Activated CD4-positive, alpha-beta T cell treated with anti-CD3 and anti-CD28 coated beads for 24 hours (primary cell): Measurements from ENCODE around the gene FGFR4.

Experiments used
- DNase-seq, 2 donors: peaks; one replicate each; pipeline ENCODE4 v3.0.0-alpha.2; 2020; ENCODE audit warnings: low read depth in 2 of 2

FGFR4 gene

DNA sequence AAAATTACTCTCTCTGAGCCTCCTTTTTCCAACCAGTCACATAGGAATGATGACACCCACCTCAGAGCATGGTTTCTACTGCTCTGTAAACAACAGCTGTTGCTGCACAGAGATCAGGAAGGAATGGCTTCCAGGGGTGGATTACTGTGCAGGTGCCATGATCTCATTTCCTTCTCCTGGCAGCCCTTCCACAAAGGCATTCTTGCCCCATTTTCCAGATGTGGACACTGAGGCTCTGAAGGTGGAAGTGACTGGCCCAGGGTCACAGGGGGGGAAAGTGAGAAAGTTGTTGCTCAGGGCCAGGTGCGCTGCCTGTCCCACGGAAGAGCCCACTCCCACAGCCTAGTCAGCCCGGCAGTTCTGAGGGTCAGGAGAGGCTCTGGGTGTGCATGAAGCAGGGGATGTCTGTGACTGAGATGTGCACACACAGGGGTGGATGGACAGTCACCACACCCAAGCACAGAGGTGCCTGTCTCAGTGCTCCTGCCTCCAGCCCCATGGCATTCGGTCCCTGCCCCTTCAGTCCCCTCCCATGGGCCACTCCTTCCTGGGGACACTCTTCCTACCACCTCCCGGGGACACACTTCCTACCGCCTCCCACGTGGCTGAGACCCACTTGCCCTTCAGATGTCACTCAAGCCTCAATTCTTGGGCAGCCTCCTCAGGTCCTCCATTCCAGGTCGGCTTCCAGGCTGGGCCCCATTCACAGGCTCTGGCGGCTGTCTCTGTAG is 17.0 kb downstream of the FGFR4 start:
- no peak for DNase-seq

DNA sequence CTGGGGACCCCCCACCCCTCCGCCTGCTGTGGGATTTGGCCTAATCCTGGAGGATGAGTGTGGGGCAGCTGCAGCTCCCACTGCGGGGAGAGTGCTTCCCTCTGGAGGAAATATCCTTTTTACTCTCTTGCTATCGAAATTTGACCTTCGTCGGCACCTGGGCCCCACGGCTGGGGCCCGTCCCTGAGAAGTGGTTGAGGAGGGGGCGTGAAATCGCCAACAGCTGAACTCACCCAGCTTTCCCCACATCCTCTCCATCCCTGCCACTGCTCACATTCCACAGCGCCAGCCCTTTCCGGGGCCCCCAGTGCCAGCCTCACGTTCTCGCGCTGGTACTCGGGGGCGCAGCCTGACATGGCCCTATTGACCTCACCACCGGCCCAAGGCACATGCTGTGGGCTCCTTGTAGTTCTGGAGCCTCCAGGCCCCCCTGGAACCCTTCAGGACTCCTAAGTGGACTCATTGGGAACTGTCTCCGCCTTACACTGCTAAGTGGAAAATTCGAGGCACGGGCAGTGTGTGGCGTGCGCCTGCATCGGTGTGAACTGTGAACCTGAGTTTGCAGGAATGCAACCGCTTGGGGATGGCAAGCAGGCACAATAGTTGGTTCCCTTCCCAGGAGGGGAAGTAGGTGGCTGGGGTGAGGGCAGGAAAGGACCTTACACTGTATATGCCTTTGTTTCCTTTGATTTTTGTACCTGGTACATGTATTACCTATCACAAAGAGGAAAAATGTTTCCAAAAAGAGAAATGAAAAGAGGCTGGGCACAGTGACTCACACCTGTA is 19.2 kb downstream of the FGFR4 start:
- no peak for DNase-seq

DNA sequence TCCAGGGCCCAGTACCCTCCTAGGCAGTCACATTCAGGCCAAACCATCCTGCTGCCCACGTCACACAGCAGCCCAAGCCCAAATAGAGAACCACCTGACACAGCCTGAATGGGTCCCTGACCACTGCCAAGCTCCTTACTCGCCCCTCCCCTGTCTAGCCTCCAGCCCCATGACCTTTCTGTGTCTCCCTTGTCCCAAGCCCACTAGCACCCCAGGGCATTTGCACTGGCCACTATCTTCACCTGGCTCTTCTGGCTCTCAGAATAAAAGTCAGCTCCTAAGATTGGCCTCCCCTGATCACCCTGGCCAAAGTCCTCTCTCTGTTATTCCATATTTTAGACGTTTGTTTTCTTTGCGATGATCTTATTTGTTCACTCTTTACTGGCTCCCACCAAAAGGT is 20.4 kb downstream of the FGFR4 start:
- DNase-seq, result no peak

DNA sequence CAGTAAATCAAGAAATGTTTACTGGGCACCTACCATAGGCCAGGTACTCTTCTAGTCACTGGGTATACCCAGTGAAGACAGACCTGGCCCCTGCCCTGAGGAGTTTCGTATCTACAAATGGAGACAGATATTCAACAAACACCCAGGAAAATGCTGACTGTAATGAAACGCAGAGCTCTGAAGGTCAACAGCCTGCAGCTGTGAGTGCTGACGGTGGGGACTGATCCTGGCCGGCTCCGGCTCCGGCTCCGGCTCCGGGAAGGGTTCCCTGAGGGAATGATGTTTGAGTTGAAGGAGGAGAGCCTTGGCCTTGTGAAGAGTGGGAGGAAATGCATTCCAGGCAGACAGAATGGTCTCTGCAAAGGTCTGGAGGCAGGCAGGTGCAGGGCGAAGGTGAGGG is 23.1 kb downstream of the FGFR4 start:
- no peak for DNase-seq

DNA sequence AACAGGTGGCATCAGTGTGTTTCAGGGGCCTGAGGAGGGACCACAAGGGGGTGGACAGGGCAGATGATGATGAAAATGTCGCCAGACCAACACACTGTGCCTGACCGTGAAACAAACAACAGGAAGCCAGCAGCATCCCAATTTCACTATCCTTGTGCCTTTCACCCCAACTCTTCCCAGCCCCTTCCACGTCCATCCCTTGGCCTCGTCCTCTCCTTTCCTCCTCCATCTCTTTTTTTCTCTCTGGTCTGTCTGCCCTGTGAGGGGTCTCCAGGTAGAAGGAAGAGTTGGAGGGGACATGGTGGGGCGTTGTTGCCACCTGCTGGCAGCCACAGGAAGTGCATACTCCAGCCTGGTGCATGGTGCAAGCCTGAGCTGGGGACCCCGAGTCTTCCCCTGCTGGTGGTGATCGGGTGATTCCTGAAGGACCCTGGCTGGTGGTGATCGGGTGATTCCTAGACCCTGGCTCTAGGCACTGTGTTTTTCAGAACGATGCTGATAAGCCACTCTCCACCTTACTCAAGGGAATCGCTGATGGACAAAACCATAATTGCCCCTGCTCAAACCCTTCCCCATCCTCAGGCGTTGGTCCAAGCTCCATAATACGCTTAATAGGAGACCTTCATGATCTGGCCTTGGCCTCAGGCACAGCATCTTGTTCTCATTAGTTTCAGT is 25.1 kb downstream of the FGFR4 start:
- peak; percentile 42 to 51 for DNase-seq

DNA sequence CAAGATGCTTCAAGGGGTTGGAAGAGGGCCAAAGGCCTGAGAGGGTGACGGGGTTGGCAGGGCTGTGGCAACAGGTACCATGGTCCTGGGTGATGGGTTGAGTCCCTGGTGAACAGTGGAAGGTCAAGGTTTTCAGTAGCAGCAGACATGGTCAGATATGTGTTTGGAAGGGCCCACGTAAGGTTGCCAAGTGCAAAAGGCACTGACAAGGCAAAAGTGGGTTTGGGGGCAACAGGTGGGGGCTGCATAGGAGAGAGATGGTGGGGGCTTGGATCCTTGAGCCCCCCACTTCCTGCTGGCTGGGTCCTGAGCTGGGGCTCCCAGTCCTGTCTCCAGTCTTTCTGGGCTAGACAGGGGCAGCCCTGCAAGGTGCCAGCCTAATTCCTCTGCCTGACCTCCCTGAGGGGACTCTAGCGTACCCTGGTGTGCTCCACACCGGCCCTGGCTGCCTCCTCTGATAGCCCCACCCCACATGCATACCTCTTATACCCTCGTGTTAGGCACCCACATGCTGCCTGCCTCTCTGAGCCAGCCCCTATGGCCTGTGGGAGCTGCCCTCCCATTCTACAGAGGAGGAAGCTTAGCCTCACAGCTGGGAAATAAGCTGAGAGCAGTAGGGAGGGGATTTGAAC is 26.0 kb downstream of the FGFR4 start:
- DNase-seq, result no peak

DNA sequence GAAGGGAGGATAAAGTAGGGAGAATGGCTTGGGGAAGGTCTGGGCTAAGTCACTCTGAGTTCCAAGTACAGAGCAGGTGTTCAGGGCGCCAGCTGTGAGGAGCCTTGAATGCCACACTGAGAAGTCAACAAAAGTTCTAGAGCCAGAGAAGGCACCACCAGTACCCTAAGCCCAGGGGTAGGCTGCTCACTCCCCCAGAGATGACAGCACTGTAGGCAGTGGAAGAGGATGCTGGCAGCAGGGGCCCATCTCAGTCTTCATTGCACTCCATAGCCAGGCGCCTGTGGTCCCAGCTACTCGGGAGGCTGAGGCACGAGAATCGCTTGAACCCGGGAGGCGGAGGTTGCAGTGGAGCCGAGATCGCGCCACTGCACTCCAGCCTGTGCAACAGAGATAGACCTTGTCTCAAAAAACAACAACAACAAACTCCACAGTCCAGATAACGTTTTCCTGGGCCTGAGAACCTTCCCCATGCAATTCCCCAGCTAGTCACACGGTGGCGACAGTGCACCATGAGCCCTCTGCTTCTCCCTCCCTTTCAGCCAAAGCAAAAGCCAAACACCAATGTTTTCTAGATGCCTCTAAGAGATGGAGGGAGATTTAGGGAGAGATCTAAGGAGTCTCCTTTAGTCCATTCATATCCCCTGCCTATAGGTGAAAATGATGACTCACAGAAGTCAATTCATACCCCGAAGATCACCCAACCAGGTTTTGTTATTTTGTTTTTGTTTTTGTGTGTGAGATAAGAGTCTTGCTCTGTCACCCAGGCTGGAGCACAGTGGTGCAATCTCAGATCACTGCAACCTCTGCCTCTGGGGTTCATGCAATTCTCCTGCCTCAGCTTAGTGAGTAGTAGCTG is 27.1 kb downstream of the FGFR4 start:
- DNase-seq, result peak; percentile 63 to 66

DNA sequence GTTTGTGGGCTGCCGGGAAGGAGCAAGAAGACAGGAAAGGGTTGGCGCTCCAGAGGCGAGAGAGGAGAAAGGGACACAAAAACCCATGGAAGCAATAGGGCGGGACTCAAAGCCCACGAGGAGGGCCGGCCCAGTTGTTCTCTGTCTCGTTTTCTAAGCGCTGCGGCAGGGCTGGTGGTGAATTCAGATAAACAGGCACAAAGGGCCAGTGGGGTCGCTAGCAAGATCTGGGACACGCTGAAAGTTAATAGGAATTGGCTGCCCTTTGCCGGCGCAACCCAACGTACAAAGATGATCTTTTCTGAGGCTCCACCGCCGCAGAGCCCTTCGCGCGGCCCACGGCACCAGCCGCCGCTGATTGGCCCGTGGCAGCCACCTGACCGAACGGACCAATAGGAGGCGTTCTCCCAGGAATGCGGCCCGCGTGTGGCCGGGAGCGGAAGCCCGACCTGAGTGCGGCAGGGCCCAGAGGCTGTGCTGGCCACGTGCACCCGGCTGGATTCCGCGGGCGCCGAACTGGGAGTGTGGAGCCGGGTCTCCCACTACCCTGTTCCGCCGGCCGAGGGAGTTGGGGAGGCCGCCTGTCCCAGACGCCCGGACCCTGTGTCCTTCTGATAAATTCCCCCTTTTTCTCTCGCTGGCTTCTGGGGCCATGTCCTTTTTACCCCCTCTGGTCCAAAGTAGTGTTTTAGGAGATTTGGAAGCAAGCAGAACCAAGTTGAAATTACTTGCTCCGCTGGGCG is 30.1 kb downstream of the FGFR4 start:
- peak; percentile 66 to 82 for DNase-seq

DNA sequence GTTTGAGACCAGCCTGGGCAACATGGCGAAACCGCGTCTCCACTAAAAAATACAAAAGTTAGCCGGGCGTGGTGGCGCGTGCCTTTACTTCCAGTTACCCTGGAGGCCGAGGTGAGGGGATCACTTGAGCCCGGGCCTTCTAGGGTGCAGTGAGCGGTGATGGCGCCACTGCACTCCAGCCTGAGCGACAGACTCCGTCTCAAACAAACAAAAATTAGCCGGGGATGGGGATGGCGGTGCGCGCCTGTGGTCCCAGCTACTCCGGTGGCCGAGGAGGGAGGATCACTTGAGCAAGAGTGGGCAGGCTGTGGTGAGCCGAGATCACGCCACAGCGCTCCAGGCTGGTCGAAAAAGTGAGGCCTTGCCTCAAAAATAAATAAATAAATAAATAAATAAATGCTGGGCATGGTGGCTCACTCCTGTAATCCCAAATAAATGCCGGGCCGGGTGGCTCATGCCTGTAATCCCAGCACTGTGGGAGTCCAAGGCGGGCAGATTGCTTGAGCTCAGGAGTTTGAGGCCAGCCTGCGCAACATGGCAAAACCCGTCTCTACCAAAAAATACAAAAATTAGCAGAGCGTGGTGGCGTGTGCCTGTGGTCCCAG is 30.8 kb downstream of the FGFR4 start:
- no peak for DNase-seq

DNA sequence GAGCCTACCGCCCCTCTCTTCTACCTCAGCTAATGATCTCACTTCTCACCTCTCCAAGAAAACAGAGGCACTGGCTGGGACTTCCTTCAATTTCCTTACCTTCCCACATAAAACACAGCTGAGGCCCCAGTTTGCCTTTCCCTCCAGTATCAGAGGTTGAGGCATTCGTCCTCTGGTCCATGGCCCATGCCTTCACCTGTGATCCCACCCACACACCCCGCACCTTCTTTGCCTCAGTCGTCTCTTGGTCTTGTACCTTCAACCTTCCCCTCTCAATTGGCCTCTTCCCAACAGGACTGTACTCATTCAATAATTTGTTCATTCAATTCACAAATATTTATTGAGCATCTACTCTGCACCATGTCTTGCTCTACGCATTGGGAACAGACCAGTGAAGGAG is 35.9 kb downstream of the FGFR4 start:
- no peak for DNase-seq

DNA sequence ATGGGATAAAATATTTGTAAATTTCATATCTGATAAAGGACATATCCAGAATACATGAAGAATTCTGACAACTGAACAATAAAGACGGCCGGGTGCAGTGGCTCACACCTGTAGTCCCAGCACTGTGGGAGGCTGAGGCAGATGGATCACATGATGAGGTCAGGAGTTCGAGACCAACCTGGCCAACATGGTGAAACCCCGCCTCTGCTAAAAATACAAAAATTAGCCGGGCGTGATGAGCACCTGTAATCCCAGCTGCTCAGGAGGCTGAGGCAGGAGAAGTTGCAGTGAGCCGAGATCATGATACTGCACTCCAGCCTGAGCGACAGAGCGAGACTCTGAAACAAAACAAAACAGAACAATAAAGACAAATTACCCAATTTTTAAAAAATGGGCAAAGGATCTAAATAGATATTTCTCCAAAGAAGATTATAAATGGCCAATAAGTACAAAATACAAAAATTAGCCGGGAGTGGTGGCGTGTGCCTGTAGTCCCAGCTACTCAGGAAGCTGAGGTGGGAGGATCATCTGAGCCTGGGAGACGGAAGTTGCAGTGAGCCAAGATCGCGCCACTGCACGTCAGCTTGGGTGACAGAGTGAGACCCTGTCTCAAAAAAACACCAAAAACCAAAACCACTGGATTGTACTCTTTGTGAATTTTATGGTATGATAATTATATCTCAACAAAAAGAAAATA is 37.2 kb downstream of the FGFR4 start:
- DNase-seq, result no peak

DNA sequence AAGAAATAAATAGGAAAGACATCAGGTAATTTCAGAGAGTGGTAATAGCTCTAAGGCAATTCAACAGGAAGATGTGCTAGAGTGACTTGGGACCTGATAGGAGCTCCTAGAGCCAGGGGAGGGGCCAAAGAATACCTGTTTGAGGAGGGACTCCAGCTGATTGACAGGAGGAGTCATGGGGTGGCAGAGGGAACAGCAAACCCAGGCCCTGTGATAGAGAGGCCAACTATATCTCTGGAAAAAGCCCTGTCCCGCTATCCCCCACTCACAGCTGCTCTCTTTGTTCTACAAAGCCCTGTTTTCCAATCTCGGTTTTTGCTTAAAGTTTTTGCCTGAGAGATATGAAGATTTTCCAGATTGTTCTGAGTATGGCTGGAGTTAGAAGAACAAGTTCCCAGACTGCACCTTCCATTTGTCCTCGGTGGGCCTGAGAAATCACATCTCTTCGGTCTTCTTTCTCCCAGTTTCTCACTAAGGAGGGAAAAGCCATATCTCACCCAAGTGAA is 37.8 kb downstream of the FGFR4 start:
- DNase-seq, result no peak

DNA sequence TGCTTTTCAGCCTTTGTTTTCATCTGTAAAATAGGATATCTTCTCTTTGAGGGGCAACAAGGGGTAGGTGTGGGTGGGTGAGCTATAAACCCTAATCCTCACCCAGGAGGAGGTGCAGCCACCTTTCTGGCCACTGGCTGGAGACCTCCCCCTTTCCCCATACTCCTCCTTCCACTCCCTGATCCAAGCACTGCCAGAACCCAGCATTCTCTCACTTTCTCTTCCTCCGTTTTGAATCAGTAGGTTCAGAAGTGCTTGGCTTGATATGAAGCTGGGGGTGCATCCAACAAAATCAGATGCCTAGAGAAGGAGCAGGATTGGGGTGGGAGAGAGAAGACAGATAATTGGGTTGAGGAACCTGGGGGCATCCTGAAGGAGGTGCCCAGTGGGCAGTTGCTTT is 40.1 kb downstream of the FGFR4 start:
- no peak for DNase-seq

DNA sequence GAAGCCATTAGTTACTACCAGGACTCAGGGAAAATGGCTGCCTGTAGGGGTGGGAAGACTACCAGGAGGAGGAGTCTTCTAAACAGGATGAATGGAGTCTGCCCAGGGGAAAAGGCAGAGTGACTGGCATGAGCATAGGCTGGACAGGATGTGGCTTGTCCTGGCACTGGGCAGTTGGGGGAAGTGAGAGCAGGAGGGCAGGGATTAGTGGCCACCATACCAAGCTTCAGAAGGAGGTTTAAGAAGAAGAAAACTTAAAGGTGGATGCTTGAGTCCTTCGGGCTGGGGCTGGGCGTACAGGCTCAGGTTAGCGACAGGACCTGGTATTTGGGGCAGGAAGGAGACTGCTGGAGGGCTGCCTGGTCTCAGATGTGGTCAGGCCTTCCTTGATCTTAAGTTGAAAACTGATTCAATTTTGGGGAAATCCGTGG is 41.9 kb downstream of the FGFR4 start:
- no peak for DNase-seq

DNA sequence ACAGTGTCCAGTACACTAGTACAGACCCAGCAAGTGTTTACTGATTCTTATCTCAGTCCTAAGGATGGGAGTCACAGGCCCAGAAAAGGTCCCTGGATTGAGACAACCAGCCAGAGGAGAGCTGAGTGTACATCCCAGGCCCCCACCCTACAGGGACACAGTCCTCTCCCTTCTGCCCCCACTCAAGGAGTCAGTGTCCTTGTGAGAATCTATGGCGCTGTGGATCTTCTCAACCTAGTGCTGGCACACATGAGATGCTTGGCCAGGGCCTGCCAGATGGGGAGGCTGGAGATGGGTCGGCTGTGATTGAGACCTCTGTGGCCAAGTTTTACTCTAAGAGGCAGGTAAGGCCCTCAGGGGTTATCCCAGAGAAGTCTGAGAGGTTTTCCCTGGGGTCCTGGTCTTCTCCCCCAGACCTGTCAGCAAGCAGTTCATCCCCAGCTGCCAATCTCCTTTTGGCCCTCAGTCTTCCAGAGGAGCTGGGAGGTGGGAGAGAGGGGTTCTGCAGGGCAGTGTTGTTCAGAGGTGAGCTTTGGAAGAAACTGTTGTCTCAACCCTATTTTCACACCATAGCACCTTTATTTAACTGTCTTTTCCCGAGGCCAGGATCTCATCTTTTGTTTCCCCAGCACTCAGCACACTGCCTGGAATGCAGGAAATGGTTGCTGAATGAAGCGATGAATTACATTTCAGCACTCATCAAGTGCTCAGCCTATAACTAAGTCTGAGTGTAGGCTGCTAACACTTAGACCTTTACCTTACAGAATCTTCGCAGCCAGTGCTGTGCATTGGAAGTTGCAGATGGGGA is 43.7 kb downstream of the FGFR4 start:
- no peak for DNase-seq

DNA sequence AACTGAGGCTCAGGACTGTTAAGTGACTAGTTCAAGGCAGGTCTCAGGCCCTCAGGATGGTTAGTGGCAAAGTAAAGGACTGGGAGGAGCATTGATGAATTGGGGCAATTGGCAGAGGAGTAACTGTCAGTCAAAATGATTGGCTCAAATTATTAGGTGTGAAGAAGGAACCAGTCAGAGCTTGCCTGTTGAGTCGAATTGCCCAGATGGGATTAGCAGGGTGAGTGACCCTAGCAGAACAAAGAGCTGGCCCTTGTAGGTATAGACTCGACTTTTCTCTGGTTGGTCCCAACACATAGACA is 44.3 kb downstream of the FGFR4 start:
- DNase-seq, result no peak

DNA sequence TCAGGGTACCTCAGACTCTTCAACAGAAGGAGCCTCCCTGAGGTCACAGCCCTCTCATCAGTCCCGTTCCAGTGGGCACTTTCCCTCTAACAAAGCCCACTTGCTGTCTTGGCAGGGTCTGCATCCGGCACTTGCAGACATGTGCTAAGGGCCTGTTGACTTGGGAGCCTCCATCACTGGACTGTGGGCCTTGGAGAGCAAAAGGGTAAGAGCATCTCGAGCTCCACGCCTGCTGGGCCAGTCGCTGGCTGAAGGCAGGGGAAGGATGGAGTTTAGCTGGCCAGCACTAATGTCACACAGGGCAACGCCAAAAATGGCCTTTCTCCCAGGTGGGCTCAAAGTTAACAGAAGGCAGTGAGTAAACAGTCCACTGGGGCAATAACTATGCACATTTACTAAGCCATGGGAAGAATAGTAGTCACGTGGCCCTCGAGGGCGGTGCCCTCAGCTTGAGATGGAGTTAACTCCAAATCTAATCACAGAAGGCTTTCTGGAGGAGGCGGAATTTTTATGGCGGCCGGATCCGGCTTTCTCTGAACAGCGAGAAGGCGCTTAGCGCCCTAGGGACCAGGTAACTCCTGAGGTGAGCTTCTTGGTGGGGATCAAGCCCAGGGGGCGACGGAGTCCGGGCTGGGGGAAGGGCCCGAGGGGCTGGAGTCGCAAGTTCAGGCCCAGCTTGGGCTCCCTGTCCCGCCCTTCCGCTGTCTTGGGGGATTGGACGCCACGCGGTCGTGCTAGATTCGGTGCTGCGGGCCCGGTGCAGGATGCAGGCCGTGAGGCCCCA is 44.8 kb downstream of the FGFR4 start:
- no peak for DNase-seq
